ENCODE data around the gene FAM170B. TPM values are rescaled to one million over a fixed set of nuclear protein-coding genes. Genes with fewer than 3 reads are reported as not detected.

FAM170B gene
- total and polyA plus RNA-seq, 10 donors: 0.05 to 0.06 TPM; not detected in 8

GRCh38 chr10:49135575-49136313 lies 1.9 kb upstream of the FAM170B start:
- H3K36me3 ChIP-seq: no peaks in the 10 kb centered on the region
- no peaks in the 10 kb centered on the region for H3K9me3 ChIP-seq
- H3K27me3 ChIP-seq (replicated peaks in 1 of 7): peaks cover 0 to 14% (median 0%) of the 10 kb centered on the region in 7 donors
- H3K4me1 ChIP-seq: peaks cover 0 to 20% (median 0%) of the 10 kb centered on the region in 6 donors
- intact Hi-C loops (cut with DNase I; ENCODE audit: low total_unique reads): no loop called here
- WGBS, 5 donors: 28 to 50% (median 47%) methylated on average over 9 of the region's 9 CpGs
- DNase-seq: no peak
- TF ChIP-seq, protein P1, sequence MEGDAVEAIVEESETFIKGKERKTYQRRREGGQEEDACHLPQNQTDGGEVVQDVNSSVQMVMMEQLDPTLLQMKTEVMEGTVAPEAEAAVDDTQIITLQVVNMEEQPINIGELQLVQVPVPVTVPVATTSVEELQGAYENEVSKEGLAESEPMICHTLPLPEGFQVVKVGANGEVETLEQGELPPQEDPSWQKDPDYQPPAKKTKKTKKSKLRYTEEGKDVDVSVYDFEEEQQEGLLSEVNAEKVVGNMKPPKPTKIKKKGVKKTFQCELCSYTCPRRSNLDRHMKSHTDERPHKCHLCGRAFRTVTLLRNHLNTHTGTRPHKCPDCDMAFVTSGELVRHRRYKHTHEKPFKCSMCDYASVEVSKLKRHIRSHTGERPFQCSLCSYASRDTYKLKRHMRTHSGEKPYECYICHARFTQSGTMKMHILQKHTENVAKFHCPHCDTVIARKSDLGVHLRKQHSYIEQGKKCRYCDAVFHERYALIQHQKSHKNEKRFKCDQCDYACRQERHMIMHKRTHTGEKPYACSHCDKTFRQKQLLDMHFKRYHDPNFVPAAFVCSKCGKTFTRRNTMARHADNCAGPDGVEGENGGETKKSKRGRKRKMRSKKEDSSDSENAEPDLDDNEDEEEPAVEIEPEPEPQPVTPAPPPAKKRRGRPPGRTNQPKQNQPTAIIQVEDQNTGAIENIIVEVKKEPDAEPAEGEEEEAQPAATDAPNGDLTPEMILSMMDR (IDR thresholded peaks at IDR 0.05 in 8 of 11, conservative IDR thresholded peaks at IDR 0.05 in 3 of 11): peak in 2 of 11 experiments; percentile 18 to 22
- TF ChIP-seq POLR2A (IDR thresholded peaks at IDR 0.05) (no peak), POLR2AphosphoS5 (IDR thresholded peaks at IDR 0.05) (no peak)
- no peak overlapping the region for H3K4me3 ChIP-seq
- peak overlapping the region in 3 of 8 donors; percentile 37 to 74 (median 39) for H3K27ac ChIP-seq

- no peak for DNase-seq
- 47 to 67% (median 54%) methylated on average over 3 of the region's 3 CpGs for WGBS, 5 donors
- Histone ChIP-seq H3K4me1 (peaks cover 0 to 20% (median 0%) of the 10 kb centered on the region in 6 donors), H3K4me3 (no peak overlapping the region), H3K27ac (no peak overlapping the region), H3K36me3 (no peaks in the 10 kb centered on the region), H3K27me3 (replicated peaks in 1 of 7) (peaks cover 0 to 17% (median 0%) of the 10 kb centered on the region in 7 donors), H3K9me3 (no peaks in the 10 kb centered on the region)
- intact Hi-C loops (cut with DNase I; ENCODE audit: low total_unique reads): no loop called here
- TF ChIP-seq, protein P1 (IDR thresholded peaks at IDR 0.05 in 8 of 11, conservative IDR thresholded peaks at IDR 0.05 in 3 of 11): no peak
- TF ChIP-seq POLR2A (IDR thresholded peaks at IDR 0.05) (no peak), POLR2AphosphoS5 (IDR thresholded peaks at IDR 0.05) (no peak)
Measured at GRCh38 chr10:49134327-49134726, 506 bp upstream of the FAM170B start.

GRCh38 chr10:49132362-49132737 lies 1.5 kb downstream of the FAM170B start:
- Histone ChIP-seq H3K27ac (no peak overlapping the region), H3K36me3 (no peaks in the 10 kb centered on the region), H3K9me3 (no peaks in the 10 kb centered on the region), H3K4me1 (peaks cover 0 to 20% (median 0%) of the 10 kb centered on the region in 6 donors), H3K4me3 (no peak overlapping the region), H3K27me3 (replicated peaks in 1 of 7) (peaks cover 0 to 17% (median 0%) of the 10 kb centered on the region in 7 donors)
- 90 to 96% (median 96%) methylated on average over 2 of the region's 2 CpGs for WGBS, 5 donors
- TF ChIP-seq, protein P1 (IDR thresholded peaks at IDR 0.05 in 8 of 11, conservative IDR thresholded peaks at IDR 0.05 in 3 of 11): no peak
- TF ChIP-seq POLR2A (IDR thresholded peaks at IDR 0.05) (no peak), POLR2AphosphoS5 (IDR thresholded peaks at IDR 0.05) (no peak)
- DNase-seq: no peak
- intact Hi-C loops (cut with DNase I; ENCODE audit: low total_unique reads): no loop called here

DNA sequence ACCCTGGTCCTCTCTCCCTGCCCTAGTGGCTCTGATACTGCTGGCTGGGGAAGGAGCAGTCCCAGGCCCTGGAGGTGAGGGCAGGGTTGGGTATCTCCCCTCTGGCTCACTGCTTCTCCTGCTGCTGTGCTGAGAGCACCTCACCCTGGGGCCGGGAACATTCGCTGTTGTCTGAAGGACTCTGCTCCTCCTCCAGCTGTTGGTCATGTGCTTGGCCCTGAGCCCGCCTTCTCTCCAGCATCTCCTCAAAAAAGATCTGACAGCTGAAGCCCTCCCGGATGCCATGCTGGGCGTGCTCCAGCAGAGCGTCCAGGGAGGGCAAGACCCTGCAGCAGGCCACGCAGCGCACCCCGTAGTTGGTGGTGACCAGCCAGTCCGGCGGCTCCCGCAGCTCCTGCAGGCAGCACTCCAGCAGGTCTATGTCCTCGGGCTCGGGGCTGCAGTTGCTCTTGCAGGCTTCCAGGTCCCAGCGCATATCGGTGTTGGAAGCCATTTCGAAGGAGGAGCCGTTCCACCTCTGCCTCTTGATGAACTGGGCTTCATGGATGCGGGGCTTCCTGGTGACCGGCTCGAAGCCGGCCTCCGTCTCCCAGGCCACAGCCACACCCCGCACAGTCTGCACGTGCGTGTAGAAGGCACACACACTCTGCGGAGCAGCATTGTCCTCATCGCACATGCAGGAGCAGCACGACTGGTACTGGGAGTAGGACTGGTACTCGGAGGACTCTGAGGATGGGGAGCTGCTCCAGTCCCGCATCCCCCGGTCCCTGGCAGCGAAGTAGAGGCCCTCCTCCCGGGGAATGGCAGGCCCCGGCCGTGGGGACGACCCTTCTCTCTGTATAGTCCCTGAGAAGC lies 2.1 kb downstream of the FAM170B start:
- intact Hi-C loops (cut with DNase I; ENCODE audit: low total_unique reads): no loop called here
- no peak for DNase-seq
- H3K27ac ChIP-seq: no peak overlapping the region
- no peak overlapping the region for H3K4me3 ChIP-seq
- H3K4me1 ChIP-seq: peaks cover 0 to 20% (median 0%) of the 10 kb centered on the region in 6 donors
- peaks cover 0 to 17% (median 0%) of the 10 kb centered on the region in 7 donors for H3K27me3 ChIP-seq (replicated peaks in 1 of 7)
- WGBS, 5 donors: 67 to 90% (median 88%) methylated on average over 20 to 37 of the region's 37 CpGs
- no peaks in the 10 kb centered on the region for H3K36me3 ChIP-seq
- no peaks in the 10 kb centered on the region for H3K9me3 ChIP-seq
- TF ChIP-seq POLR2A (IDR thresholded peaks at IDR 0.05) (no peak), POLR2AphosphoS5 (IDR thresholded peaks at IDR 0.05) (peak in 1 of 3 donors; percentile 33)
- TF ChIP-seq, protein P1 (IDR thresholded peaks at IDR 0.05 in 8 of 11, conservative IDR thresholded peaks at IDR 0.05 in 3 of 11): no peak
